HuH-7 (cell line): ENCODE measurements around the gene NFATC1.

Experiments used
- DNase-seq: peaks from one replicate; pipeline ENCODE4 v3.0.0; 2011; ENCODE audit warnings: low spot score

Gene NFATC1

GRCh38 chr18:79507546-79508480 lies 112.1 kb downstream of the NFATC1 start:
- no peak for DNase-seq

- no peak for DNase-seq
These were observed 113.1 kb downstream of the NFATC1 start for GRCh38 chr18:79508565-79509535.

- no peak for DNase-seq
These were observed 113.8 kb downstream of the NFATC1 start for GRCh38 chr18:79509536-79509930.

GRCh38 chr18:79510046-79510685 lies 114.4 kb downstream of the NFATC1 start:
- DNase-seq = no peak

GRCh38 chr18:79510731-79511241 lies 115.1 kb downstream of the NFATC1 start:
- DNase-seq = no peak

GRCh38 chr18:79511271-79511670 lies 115.5 kb downstream of the NFATC1 start:
- DNase-seq = no peak

GRCh38 chr18:79511671-79512301 lies 116.1 kb downstream of the NFATC1 start:
- no peak for DNase-seq

GRCh38 chr18:79512461-79513380 lies 117.0 kb downstream of the NFATC1 start:
- DNase-seq = no peak

- DNase-seq = no peak
These were observed 117.8 kb downstream of the NFATC1 start for GRCh38 chr18:79513381-79514081.

GRCh38 chr18:79515331-79515730 lies 119.6 kb downstream of the NFATC1 start:
- no peak for DNase-seq

- DNase-seq = no peak
These were observed 120.2 kb downstream of the NFATC1 start for GRCh38 chr18:79515944-79516351.

- no peak for DNase-seq
These were observed 120.8 kb downstream of the NFATC1 start for GRCh38 chr18:79516441-79516931.

GRCh38 chr18:79517341-79517740 lies 121.6 kb downstream of the NFATC1 start:
- no peak for DNase-seq

GRCh38 chr18:79518028-79518682 lies 122.4 kb downstream of the NFATC1 start:
- DNase-seq = no peak

- no peak for DNase-seq
These were observed 123.0 kb downstream of the NFATC1 start for GRCh38 chr18:79518683-79519128.

- DNase-seq = no peak
These were observed 124.2 kb downstream of the NFATC1 start for GRCh38 chr18:79519751-79520477.

- no peak for DNase-seq
These were observed 125.0 kb downstream of the NFATC1 start for GRCh38 chr18:79520478-79521390.
